PFSK-1 (cell line): ENCODE data around the gene FGF8.

Experiments
- POLR2AphosphoS5 ChIP-seq: IDR thresholded peaks from 2 replicates; pipeline ENCODE4 v1.6.1; 2012; ENCODE audit warnings: low read depth, mild to moderate bottlenecking, control low read depth, low read length, moderate library complexity
- SIN3A ChIP-seq: IDR thresholded peaks from 2 replicates; pipeline ENCODE4 v1.6.1; 2012; ENCODE audit warnings: mild to moderate bottlenecking, low read length, moderate library complexity, borderline replicate concordance; ENCODE audit not compliant: insufficient read depth
- TAF1 ChIP-seq: IDR thresholded peaks from 2 replicates; pipeline ENCODE4 v1.6.1; 2012; ENCODE audit warnings: low read length, control low read depth, borderline replicate concordance; ENCODE audit not compliant: insufficient read depth
- TF ChIP-seq, protein P1 (sequence below), 2 experiments: IDR thresholded peaks; 2 replicates each; pipeline versions ENCODE4 v1.6.1 to v1.8.0; 2011 to 2012; ENCODE audit warnings: low read depth in 2 of 2, low read length in 2 of 2, control low read depth in 1 of 2, inconsistent platforms in 1 of 2, mild to moderate bottlenecking in 1 of 2, moderate library complexity in 1 of 2; ENCODE audit not compliant: insufficient read depth in 1 of 2

DNA sequence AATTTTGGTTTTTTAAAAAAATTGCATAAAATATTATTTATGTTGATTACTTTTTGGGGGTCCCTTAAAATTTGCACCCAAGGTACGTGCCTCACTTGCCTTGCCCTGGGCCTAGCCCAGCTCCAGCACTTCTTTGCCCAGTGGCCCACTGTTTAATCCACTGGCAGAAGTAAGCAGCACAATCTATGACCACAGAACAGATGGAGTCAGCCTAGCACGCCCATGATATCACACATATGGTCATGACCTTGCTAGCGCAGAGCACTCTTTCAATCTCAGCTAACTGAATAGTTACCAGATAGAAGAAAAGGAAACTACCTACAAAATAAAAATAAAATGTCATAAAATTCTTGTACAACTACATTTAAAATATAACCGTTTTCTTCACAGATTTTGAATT is 36.7 kb upstream of the FGF8 start:
- TF ChIP-seq SIN3A, result no peak
- no peak for TF ChIP-seq POLR2AphosphoS5
- TF ChIP-seq, protein P1, sequence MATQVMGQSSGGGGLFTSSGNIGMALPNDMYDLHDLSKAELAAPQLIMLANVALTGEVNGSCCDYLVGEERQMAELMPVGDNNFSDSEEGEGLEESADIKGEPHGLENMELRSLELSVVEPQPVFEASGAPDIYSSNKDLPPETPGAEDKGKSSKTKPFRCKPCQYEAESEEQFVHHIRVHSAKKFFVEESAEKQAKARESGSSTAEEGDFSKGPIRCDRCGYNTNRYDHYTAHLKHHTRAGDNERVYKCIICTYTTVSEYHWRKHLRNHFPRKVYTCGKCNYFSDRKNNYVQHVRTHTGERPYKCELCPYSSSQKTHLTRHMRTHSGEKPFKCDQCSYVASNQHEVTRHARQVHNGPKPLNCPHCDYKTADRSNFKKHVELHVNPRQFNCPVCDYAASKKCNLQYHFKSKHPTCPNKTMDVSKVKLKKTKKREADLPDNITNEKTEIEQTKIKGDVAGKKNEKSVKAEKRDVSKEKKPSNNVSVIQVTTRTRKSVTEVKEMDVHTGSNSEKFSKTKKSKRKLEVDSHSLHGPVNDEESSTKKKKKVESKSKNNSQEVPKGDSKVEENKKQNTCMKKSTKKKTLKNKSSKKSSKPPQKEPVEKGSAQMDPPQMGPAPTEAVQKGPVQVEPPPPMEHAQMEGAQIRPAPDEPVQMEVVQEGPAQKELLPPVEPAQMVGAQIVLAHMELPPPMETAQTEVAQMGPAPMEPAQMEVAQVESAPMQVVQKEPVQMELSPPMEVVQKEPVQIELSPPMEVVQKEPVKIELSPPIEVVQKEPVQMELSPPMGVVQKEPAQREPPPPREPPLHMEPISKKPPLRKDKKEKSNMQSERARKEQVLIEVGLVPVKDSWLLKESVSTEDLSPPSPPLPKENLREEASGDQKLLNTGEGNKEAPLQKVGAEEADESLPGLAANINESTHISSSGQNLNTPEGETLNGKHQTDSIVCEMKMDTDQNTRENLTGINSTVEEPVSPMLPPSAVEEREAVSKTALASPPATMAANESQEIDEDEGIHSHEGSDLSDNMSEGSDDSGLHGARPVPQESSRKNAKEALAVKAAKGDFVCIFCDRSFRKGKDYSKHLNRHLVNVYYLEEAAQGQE (IDR thresholded peaks at IDR 0.05; ENCODE audit: insufficient read depth in 1 of 2, low read depth in 2 of 2, low read length in 2 of 2), result no peak
- no peak for TF ChIP-seq TAF1
